HG02571 (cell line): Measurements from ENCODE around the gene FGA.
"Not testable (repeated sequence)": the region's sequence is repeated elsewhere in the genome, so short reads cannot be mapped to it uniquely, and the experiment has no call there.

Experiments
- ATAC-seq: cut with Tn5 transposase; IDR thresholded peaks from one replicate; pipeline ENCODE4 v1.9.1; 2021; ENCODE audit warnings: mild to moderate bottlenecking, moderate library complexity; ENCODE audit not compliant: unreplicated experiment

FGA gene

DNA sequence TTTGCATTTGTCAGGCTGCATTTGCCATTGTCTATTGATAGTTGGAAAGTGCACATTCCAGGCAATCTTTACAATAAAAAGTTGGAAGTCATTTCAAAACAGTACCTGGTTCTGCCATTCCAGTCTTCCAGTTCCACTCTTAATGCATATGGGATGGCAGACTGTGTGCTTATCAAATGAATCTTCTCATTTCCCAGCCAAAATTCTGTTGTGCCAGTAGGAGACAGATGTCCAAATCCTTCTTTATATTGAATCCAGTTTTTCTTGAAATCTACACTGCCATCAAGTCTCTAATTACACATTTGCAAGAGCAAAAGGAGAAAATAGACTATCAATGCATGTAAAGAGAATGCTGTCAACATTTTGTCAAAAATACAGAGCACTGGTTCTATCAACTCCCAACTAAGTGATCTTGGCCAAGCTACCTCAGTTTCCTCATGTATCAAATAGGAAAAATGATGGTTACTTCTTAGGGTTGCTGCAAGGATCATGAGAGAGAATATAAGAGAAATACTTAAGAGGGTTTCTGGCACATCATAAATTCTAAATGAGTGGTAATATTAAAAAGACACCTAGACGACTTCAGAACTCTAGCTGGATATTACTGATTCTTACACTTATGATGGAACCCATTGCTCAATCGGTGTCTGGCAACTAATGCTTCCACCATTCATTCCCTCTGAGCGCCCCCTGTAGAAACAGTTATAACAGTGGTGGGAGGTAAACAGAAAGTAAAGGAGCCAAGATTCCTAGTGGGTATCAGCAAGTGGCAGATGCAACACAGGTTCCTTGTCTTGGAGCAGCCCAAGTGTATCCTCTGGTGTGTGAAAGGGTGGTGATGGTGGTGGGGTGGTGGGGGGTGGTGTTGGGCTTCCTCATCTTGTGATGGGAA is 18.1 kb upstream of the FGA start:
- no peak for ATAC-seq

DNA sequence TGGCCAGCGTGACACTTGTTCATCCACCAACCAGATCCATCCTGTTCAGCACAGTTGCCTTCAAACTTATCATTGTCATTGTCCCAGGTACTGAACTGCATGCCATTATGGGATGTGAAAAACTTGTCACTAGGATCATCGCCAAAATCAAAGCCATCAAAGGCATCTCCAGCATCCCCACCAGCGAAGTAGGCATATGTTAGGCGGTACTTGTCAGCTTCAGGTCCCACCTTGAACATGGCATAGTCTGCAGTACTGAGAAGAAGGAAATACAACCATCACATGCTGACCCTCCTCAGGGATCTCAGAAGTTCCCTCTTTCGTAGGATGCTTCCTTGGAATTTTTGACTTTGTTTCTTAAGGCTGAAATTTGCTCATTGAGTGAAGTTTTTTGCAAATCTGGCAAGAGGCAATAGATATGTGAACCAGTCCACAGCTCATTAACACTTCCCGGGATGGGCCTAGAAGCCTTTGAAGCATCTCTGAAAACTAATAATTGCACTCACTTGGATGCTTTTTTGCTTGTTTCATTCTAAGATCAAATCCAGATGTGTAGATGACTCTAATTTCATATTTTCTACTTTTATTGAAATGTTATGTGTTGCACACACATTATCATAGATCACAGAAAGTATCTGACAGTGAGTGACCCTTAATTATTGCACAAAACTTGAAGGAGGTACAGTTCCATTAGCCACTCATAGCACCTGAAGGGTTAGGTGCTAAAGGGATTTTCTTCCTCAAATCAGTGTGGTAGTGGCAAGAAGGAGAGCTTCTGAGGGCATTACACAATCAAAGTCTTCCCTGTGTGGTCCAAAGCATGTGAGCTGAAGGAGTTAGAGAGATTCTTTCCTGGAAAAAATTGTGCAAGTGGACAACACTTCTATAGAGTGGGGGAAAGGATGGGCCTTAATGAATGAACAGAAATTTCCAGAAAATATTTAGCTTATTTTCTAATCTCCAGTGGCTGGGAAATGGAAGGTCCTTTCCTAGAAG is 16.5 kb upstream of the FGA start:
- no peak for ATAC-seq

DNA sequence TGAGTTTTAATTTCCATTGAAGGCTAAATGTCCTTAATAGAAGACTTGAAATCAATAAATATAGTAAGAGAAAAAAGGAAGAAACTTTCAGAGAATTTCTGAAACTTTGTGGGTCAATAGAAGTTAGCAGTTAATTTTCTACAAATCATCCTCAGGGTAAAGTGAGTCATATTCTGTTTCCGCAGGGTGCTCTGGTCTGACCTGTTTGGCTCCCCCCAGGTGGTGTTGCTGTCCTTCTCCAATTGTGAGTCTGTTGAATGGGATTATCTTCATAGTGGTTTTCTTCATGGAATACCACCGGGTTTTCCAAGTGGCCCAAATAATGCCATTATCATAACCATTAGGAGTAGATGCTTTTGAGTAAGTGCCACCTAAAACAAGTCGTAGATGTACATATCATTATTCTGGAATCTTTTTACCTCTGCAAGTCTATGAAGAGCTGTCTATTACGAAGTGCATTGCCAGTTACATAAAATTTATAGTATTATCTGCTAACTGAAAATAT is 14.2 kb upstream of the FGA start:
- ATAC-seq: no peak

DNA sequence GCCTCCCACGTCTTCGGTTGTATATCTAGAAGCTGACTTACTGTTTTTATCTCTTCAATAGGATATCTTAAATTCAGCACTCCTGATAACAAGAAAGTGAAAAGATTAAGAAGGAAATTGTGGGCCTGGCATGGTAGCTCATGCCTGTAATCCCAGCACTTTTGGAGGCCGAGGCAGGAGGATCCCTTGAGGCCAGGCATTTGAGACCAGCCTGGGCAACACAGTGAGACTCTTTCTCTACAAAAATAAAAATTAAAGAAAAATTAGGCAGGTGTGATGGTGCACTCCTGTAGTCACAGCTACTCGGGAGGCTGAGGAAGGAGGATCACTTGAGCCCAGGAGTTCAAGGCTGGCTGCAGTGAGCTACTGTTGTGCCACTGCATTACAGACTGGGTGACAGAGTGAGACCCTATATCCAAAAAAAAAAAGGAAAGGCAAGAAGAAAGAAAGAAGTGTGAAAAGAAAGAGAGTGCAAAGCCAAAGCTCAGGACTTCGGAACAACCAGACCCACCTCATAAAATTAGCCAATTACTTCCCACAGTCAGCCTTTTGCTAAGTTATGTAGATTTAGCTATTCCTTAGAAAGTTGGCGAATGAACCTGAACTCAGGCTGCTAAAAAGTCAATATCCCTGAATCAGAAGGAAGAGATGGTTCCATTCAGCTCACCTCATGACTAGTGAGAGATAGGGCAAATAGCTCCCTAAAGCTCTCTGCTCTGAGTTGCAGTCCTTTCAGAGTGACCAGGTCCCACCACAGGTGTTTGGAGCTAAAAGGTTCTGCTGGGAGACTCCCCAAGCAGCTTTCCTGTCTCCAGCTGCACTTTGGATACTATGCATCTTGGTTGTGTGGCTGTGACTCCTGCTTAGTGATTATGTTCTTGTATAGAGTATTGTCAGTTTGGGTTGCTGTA is 12.7 kb upstream of the FGA start:
- ATAC-seq: no peak

DNA sequence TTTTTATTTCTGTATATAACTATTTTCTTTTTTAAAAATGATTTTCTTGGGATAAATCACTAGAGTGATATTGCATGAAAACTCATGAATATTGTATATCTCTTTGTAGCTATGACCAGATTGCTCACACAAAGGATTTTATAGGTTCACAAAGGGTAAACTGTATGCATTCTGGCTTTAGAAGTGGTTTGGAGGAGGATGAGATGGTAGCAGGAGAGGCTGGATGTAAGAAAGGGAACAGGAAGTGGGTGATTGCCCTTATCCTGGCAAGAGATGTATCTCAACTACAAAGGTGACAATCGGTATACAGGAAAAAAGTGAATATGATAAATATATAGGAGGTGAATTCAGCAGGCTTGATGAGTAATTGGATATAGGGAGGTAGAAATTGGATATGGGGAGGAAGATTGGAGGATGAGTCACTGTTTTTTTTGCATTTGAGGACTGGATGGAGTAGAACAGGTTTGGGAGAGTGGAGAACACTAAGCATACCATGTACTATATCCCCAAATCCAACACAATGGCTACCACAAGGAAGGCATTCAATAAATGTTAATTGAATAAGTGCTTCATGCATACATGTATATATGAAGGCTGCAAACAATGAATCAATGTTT is 12.0 kb upstream of the FGA start:
- no peak for ATAC-seq

DNA sequence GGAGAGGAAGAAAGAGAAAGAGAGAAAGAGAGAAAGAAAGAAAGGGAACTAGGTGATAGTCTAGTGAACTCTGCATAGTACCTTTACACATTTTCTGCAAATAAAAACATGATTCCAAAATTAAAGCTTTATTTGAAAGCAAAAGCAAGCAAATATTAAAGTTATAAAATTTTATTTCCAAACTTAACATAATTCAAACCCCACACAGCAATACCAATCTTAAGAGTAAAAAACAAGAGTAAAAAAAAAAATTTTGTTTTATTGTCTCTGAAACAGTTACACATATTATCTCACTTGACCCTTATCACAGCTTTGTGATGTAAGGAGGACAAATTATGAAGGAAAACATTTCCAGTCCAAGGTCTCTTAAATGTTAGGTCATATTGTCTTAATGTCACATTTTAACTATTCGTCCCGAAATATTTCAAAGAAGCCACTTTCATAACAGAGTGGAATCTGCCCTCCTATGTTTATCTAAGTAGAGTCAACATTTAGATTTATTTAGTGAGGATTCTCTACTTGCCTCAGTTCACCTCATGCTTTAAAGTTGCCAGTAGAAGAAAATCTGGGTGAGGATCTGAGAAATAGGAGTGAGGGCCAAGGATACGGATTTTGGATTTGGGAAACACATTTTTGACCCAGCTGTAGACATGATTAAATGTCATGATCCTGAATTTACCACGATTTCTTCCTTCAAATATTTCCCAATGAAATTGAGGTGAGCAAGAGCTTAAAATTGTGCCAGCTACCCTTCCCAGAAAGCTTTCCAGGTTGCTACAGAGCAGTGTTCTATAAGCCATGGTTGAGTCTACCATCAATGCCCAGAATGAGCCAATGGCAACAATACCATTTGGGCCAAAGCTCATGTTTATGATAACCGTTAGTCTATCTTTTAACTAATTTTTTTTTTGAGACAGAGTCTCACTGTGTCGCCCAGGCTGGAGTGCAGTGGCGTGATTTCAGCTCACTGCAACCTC is 7.5 kb upstream of the FGA start:
- no peak for ATAC-seq

DNA sequence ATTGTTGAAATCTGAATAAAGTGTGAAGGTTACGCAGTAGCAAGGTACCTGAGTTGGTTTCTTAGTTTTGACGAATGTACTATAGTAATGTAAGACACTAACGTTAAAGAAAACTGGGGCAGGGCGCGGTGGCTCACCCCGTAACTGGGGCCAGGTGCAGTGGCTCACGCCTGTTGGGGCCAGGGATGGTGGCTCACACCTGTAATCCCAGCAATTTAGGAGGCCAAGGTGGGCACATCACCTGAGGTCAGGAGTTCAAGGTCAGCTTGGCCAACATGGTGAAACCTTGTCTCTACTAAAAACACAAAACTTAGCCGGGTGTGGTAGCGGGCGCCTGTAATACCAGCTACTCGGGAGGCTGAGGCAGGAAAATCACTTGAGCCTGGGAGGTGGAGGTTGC is 6.7 kb upstream of the FGA start:
- not testable (repeated sequence) for ATAC-seq

DNA sequence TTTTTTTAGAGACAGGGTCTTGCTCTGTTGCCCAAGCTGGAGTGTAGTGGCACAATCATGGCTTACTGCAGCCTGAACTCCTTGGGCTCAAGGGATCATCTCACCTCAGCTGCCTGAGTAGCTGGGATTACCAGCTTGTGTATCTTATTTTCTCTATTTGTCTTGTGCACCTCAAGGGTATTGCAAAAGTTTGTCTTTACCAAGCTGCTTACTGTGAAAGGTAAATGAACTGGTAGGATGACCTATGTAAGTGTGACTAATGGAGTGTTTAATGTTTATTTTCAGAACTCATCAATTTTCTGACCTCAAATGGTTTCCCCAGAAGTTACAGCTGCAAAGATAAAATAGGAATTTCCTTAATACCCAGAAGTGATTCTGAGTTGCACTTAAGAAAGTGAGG is 5.3 kb upstream of the FGA start:
- no peak for ATAC-seq

DNA sequence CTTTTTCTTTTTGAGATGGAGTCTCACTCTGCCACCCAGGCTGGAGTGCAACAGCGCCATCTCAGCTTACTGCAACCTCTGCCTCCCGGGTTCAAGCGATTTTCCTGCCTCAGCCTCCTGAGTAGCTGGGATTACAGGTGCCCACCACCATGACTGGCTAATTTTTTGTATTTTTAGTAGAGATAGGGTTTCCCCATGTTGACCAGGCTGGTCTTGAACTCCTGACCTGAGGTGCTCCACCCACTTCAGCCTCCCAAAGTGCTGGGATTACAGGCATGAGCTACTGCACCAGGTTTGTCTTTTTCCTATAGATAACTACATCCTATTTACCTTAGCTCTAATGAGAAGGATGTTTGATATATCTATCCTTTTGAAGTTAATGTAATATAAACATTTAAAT is 3.8 kb upstream of the FGA start:
- not testable (repeated sequence) for ATAC-seq

DNA sequence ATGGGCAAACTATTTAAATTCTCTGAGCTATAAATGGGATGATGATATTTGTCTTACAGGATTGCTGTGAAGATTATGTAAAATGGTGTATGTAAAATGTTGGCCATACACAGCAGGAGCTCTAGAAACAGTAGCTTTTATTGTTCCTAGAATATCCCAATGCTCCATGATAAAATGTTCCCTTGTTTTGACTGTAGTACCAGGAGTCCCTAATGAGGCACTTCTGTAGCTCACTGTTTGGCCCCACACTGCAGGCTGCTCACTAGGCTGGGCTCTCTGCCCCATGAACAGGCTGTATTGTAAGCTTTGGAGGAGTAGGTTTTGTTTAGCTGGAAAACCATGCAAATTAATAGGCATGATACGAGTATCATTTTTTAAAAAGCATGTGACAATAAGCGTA is 3.3 kb upstream of the FGA start:
- no peak for ATAC-seq

DNA sequence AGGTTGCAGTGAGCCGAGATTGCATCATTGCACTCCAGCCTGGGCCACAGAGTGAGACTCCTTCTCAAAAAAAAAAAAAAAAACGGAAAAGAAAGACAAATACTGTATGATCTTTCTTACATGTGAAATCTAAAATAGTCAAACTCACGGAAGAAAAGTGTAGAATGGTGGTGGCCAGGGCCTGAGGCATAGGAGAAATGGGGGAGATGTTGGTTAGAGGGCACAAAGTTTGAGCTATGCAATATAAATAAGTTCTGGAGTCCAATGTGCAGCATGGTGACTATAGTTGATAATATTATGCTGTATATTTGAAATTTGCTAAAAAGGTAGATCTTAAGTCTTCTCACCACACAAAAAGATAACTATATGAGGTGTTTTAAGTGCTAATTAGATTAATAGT is 1.3 kb upstream of the FGA start:
- ATAC-seq: no peak

DNA sequence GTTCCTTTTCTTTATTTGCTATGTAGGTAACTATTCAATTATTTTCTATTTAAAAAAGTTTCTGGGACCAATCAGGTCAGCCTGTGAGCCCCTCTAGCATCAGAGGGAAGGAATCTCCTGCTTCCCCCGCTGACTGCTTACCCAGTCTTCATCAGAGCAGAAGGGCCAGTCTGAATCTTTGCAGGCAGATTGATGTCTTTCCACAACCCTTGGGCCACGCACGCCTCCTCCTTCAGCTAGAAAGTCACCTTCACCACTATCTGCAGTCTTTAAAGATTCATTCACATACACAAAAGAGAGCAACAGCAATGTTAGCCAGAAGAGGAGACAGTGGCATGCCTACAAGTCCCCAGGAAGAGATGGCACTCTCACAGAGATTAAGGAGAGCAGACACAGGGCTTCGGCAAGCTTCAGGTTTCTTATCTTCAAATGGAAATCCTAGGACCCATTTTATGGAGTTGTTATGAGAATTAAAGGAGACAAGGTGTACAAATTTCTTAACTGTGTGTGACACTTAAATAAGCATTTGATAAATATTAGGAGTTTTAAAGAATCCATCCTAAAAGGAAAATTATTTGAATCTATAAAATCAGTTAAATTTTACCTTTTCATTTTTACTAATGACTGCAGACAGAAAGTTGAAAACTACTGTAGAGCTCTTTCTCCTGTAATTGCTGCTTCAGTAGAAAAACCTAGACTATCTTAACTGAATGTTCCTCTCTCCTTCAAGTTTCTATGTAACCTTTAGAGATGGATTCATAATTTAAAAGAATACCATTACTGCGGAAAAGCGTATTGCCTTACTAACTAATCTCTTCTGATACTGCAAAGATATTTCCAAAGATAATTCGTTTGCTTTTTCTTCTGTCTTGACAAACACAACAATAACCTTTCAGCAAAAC is 995 bp downstream of the FGA start:
- ATAC-seq: no peak

DNA sequence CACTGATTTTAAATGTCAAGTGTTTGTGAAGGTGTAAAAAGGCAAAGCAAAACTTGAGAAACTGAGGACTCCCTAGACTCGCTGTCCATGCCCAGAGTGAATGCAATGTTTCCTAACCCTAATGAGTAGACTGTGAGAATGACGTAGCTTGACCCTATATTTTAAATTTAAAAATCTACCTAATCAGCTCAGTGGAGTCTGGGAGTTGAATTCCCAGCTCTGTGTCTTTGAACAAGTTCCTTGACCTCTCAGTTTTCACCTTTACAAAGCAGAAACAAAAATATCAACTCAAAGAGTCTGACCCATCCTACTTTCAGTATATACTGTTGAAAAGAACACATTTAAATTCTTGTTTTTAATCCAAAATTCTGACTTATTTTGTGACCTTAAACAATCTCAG is 2.3 kb downstream of the FGA start:
- no peak for ATAC-seq

DNA sequence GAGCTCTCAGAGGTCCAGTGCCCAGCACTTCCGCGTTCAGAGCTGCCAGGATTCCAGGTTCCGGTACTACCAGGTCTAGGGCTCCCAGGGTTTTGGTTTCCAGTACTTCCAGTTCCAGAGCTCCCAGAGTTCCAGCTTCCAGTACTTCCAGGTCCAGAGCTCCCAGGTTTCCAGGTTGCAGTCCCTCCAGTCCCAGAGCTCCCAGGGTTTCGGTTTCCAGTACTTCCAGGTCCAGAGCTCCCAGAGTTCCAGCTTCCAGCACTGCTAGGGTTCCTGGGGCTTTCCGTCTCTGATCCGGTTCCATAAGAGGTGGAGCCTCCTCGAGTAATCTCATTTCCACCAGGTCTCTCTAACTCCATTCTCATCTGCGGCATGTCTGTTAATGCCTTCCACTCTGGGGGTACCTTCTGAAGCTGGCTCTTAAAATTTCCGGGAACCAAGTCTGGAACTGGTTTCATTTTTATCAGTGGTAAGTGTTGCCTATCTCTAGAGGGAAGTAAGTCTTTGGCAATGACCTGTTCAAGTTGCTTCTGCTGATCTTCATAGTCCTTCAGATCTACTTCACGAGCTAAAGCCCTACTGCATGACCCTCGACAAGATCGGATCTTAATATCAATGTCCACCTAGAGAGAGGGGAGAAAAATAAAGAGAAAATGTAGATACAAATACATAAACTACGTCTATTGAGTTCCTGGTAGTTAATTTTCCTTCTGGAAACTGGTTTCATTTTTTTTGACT is 4.1 kb downstream of the FGA start:
- no peak for ATAC-seq

DNA sequence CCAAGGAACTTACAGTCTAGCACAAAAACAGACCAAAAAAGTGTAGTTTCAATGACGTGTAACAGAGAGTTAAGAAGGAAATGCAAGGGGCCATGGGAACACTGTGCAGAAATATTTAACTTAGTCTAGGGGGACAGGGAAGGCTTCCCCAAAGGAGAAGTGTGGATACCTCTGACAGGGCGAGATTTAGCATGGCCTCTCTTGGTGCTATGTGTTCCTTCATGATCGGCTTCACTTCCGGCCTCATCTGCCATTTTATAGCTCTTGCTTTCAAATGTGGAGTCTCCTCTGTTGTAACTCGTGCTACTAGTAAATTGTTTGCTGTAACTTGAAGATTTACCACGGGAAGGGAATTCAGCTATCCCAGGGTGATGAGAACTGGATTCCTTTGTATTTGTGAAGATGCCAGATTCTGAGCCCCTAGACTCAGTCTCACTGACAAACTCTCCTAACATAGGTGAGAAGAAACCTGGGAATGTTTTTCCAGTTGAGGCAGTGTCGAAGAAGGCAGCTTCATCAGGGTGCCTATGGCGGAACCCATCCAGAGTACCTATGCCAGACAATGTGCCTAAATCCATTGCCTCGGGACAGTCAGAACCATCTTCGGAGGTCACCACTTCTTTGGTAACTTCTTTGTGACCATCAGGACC is 5.0 kb downstream of the FGA start:
- no peak for ATAC-seq

DNA sequence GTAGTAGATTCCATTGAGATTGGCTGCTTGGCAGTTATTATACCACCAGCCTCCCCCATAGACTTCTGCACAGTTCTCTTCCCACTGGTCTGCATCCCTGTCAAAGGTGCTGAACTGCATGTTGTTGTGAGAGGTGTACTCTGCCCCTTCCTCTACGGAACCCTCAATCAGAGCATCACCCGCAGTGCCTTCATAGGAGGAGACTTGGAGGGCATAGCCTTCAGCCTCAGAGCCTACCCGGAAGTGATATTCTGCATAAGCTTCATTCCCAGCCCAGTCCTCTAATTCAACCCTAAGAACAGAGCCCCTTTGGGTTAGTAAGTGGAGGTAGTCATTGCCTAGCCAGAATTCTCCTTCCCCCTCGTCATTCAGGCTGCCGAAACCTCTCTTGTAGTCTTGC is 6.3 kb downstream of the FGA start:
- no peak for ATAC-seq

DNA sequence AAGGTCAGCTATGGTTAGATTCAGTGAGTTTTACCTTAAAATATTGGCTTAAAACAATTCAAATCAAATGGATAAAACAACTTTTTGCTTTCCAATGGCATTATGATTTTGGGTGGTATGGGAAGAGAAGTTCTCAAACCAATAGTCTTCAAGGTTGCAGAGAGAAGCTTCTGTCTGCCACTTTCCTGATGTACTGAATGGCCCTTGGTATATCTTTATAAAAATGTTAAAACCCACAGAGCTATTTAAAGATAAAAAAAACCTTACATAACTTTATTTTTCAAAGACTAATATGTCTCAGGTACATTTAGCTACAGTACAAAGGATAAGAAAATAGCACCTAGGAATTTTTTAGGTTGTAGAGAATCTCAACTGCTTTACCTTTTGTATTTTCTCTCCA is 6.9 kb downstream of the FGA start:
- no peak for ATAC-seq
